Keratinocyte (primary cell): ENCODE measurements around the gene SFPQ. TPM values are rescaled to one million over a fixed set of nuclear protein-coding genes. Genes with fewer than 3 reads are reported as not detected.

Experiments used
- DNase-seq: peaks from one replicate; pipeline ENCODE4 v3.0.0-alpha.2; 2011; ENCODE audit warnings: low read depth, missing footprints, low spot score
- FAIRE-seq: peaks from 2 replicates; lab custom pipeline; 2011; peaks lifted over from hg19 to GRCh38; lab: Jason Lieb, UNC
- H2AFZ ChIP-seq: 2 replicates; pipeline ENCODE4 v1.6.0; 2012; ENCODE audit warnings: low read length, control low read depth, inconsistent platforms; ENCODE audit not compliant: control insufficient read depth
- H3K27ac ChIP-seq: 2 replicates; pipeline ENCODE4 v1.5.1; 2011; ENCODE audit warnings: low read length; ENCODE audit not compliant: control insufficient read depth, insufficient read depth
- H3K27me3 ChIP-seq: 3 replicates; pipeline ENCODE4 v1.6.0; 2011; ENCODE audit warnings: low read length; ENCODE audit not compliant: control insufficient read depth, insufficient read depth; ENCODE audit errors: extremely low read depth
- H3K36me3 ChIP-seq, 2 experiments: 2 replicates in 1 of 2; 3 replicates in 1 of 2; pipeline ENCODE4 v1.5.1; 2011; ENCODE audit warnings: low read length in 2 of 2, mild to moderate bottlenecking in 1 of 2; ENCODE audit not compliant: control insufficient read depth in 2 of 2, insufficient read depth in 2 of 2; ENCODE audit errors: extremely low read depth in 1 of 2
- H3K4me1 ChIP-seq: 3 replicates; pipeline ENCODE4 v1.5.1; 2011; ENCODE audit warnings: low read length; ENCODE audit not compliant: control insufficient read depth, insufficient read depth; ENCODE audit errors: extremely low read depth
- H3K4me2 ChIP-seq: 3 replicates; pipeline ENCODE4 v1.6.0; 2011; ENCODE audit warnings: low read depth, low read length; ENCODE audit not compliant: control insufficient read depth, insufficient read depth; ENCODE audit errors: extremely low read depth
- H3K4me3 ChIP-seq, 3 experiments: fragments of 200-600 bp in 1 of 3; sonication (generic) in 1 of 3; 2 replicates in 2 of 3; 3 replicates in 1 of 3; pipeline ENCODE4 v1.5.1; 2011 to 2016; ENCODE audit warnings: low read length in 3 of 3, mild to moderate bottlenecking in 3 of 3, control low read depth in 2 of 3, inconsistent platforms in 1 of 3, low read depth in 1 of 3, mixed read lengths in 1 of 3, mixed run types in 1 of 3, moderate library complexity in 1 of 3; ENCODE audit not compliant: control insufficient read depth in 2 of 3, insufficient read depth in 2 of 3; ENCODE audit errors: extremely low read depth in 1 of 3
- H3K79me2 ChIP-seq: 2 replicates; pipeline ENCODE4 v1.6.0; 2012; ENCODE audit warnings: low read length; ENCODE audit not compliant: control insufficient read depth, insufficient read depth
- H3K9ac ChIP-seq: 3 replicates; pipeline ENCODE4 v1.6.0; 2011; ENCODE audit warnings: low read length; ENCODE audit not compliant: control insufficient read depth, insufficient read depth; ENCODE audit errors: extremely low read depth
- H3K9me1 ChIP-seq: 3 replicates; pipeline ENCODE4 v1.6.0; 2011; ENCODE audit warnings: low read length; ENCODE audit not compliant: control insufficient read depth, insufficient read depth; ENCODE audit errors: extremely low read depth
- H3K9me3 ChIP-seq: 2 replicates; pipeline ENCODE4 v1.5.1; 2012; ENCODE audit warnings: low read depth, low read length; ENCODE audit not compliant: control insufficient read depth
- H4K20me1 ChIP-seq: 3 replicates; pipeline ENCODE4 v1.6.0; 2011; ENCODE audit warnings: low read length; ENCODE audit not compliant: control insufficient read depth, insufficient read depth; ENCODE audit errors: extremely low read depth
- CTCF ChIP-seq, 3 experiments: IDR thresholded peaks in 1 of 3; conservative IDR thresholded peaks in 1 of 3; optimal IDR thresholded peaks in 1 of 3; 2 replicates in 2 of 3; 3 replicates in 1 of 3; pipeline versions ENCODE3 to v1.5.1; 2011; ENCODE audit warnings: low read length in 3 of 3, mild to moderate bottlenecking in 3 of 3, moderate library complexity in 2 of 3, control low read depth in 1 of 3, inconsistent platforms in 1 of 3; ENCODE audit not compliant: insufficient read depth in 2 of 3; ENCODE audit errors: extremely low read depth in 1 of 3
- EZH2 ChIP-seq: IDR thresholded peaks from one replicate; pipeline ENCODE4 v1.6.1; 2012; ENCODE audit warnings: inconsistent platforms, mild to moderate bottlenecking, low read length, moderate library complexity
- dilution Hi-C: fragments of 300-500 bp; cut with MboI; formaldehyde crosslinking; loops from one replicate; pipeline ENCODE4 v1.7.0; 2020; ENCODE audit warnings: low sequenced_read_pairs; ENCODE audit not compliant: extremely low pct_ligation_motif_present
- polyA plus RNA-seq, 5 experiments: library from polyadenylated mRNA; depleted of rRNA in 3 of 5; stranded (reverse) in 3 of 5; stranded (forward) in 1 of 5; unstranded in 1 of 5; fragments of >200 nt; gene quantifications; 1 replicate in 1 of 5; 2 replicates in 3 of 5; 3 replicates in 1 of 5; pipeline versions ENCODE4 v1.2.1 to v1.2.3, GENCODE V29; 2011 to 2012; ENCODE audit warnings: missing spikeins in 2 of 5, low read depth in 1 of 5, low replicate concordance in 1 of 5

Gene SFPQ
- polyA plus RNA-seq, 1 donor (not counting 4 experiments of a cell fraction or from before 2014, with no cell fraction given) = 150 TPM

- dilution Hi-C loops = no loop called here
- no peak for DNase-seq
- Histone ChIP-seq H3K9me3 (no peaks in the 10 kb centered on the region), H3K27me3 (no peaks in the 10 kb centered on the region), H2AFZ (no peak overlapping the region), H3K79me2 (peaks cover 16% of the 10 kb centered on the region), H3K4me3 (no peak overlapping the region), H3K4me1 (no peaks in the 10 kb centered on the region), H3K27ac (no peak overlapping the region), H3K4me2 (no peak overlapping the region), H3K9me1 (no peaks in the 10 kb centered on the region), H3K9ac (no peak overlapping the region), H3K36me3 (peaks cover 24 to 44% of the 10 kb centered on the region in 2 experiments), H4K20me1 (peaks cover 15% of the 10 kb centered on the region)
- TF ChIP-seq CTCF (optimal IDR thresholded peaks at IDR 0.05 in 1 of 3, IDR thresholded peaks at IDR 0.05 in 1 of 3, conservative IDR thresholded peaks at IDR 0.05 in 1 of 3; ENCODE audit: extremely low read depth in 1 of 3, insufficient read depth in 2 of 3, low read length in 3 of 3) = no peak
- TF ChIP-seq EZH2 = no peak
- no peak for FAIRE-seq
These were observed 17.3 kb downstream of the SFPQ start for GRCh38 chr1:35175602-35176001.

- Histone ChIP-seq H3K4me1 (no peaks in the 10 kb centered on the region), H3K79me2 (peaks cover 13% of the 10 kb centered on the region), H3K4me2 (no peak overlapping the region), H3K27me3 (no peaks in the 10 kb centered on the region), H3K27ac (no peak overlapping the region), H3K9me3 (no peaks in the 10 kb centered on the region), H3K9ac (no peak overlapping the region), H3K4me3 (no peak overlapping the region), H2AFZ (no peak overlapping the region), H3K9me1 (no peaks in the 10 kb centered on the region), H4K20me1 (peaks cover 14% of the 10 kb centered on the region), H3K36me3 (peaks cover 23 to 40% of the 10 kb centered on the region in 2 experiments)
- TF ChIP-seq CTCF (optimal IDR thresholded peaks at IDR 0.05 in 1 of 3, IDR thresholded peaks at IDR 0.05 in 1 of 3, conservative IDR thresholded peaks at IDR 0.05 in 1 of 3; ENCODE audit: extremely low read depth in 1 of 3, insufficient read depth in 2 of 3, low read length in 3 of 3) = no peak
- TF ChIP-seq EZH2 = no peak
- dilution Hi-C loops = no loop called here
- DNase-seq (no peak), FAIRE-seq (no peak)
These were observed 17.8 kb downstream of the SFPQ start for GRCh38 chr1:35175098-35175576.
